ENCODE data around the gene MEF2D.

The MEF2D gene

GRCh38 chr1:156544592-156545102 is 44.1 kb upstream of the MEF2D start:
- Histone ChIP-seq H3K4me3 (ENCODE audit: low read length, poor library complexity, severe bottlenecking) (no peak overlapping the region), H3K4me1 (ENCODE audit: insufficient read depth, low read length, poor library complexity, severe bottlenecking) (peaks cover 5% of the 10 kb centered on the region), H4K20me1 (ENCODE audit: insufficient read depth, low read length, poor library complexity, severe bottlenecking) (no peaks in the 10 kb centered on the region), H3K9me3 (ENCODE audit: insufficient read depth, low read depth, low read length) (no peaks in the 10 kb centered on the region), H3K36me3 (ENCODE audit: insufficient read depth, low read length) (peaks cover 10% of the 10 kb centered on the region; the same call in 1 of the 2 replicates), H3K9ac (ENCODE audit: low read depth, low read length, poor library complexity, severe bottlenecking) (no peak overlapping the region), H3K27me3 (ENCODE audit: insufficient read depth, low read length, poor library complexity, severe bottlenecking) (no peaks in the 10 kb centered on the region), H3K9me2 (replicated peaks; ENCODE audit: low read depth, low read length) (no peaks in the 10 kb centered on the region), H3K4me2 (ENCODE audit: low read depth, low read length, poor library complexity, severe bottlenecking) (no peak overlapping the region), H3F3A (ENCODE audit: low read depth) (no peaks in the 10 kb centered on the region), H2AFZ (ENCODE audit: low read length) (no peak overlapping the region), H3K79me2 (ENCODE audit: insufficient read depth, low read length) (no peaks in the 10 kb centered on the region)
- TF ChIP-seq CTCF (conservative IDR thresholded peaks at IDR 0.05; ENCODE audit: low read length) (no peak), EZH2phosphoT487 (IDR thresholded peaks at IDR 0.05; ENCODE audit: borderline replicate concordance) (no peak)

- Histone ChIP-seq H3K9me2 (replicated peaks; ENCODE audit: low read depth, low read length) (no peaks in the 10 kb centered on the region), H3K9me3 (ENCODE audit: insufficient read depth, low read depth, low read length) (no peaks in the 10 kb centered on the region), H3K36me3 (ENCODE audit: insufficient read depth, low read length) (peaks cover 17% of the 10 kb centered on the region; the same call in 1 of the 2 replicates), H3K27me3 (ENCODE audit: insufficient read depth, low read length, poor library complexity, severe bottlenecking) (no peaks in the 10 kb centered on the region), H3K9ac (ENCODE audit: low read depth, low read length, poor library complexity, severe bottlenecking) (no peak overlapping the region), H3K4me1 (ENCODE audit: insufficient read depth, low read length, poor library complexity, severe bottlenecking) (peaks cover 5% of the 10 kb centered on the region), H4K20me1 (ENCODE audit: insufficient read depth, low read length, poor library complexity, severe bottlenecking) (no peaks in the 10 kb centered on the region), H3K4me3 (ENCODE audit: low read length, poor library complexity, severe bottlenecking) (no peak overlapping the region), H3F3A (ENCODE audit: low read depth) (no peaks in the 10 kb centered on the region), H3K4me2 (ENCODE audit: low read depth, low read length, poor library complexity, severe bottlenecking) (no peak overlapping the region), H3K79me2 (ENCODE audit: insufficient read depth, low read length) (no peaks in the 10 kb centered on the region), H2AFZ (ENCODE audit: low read length) (no peak overlapping the region)
- TF ChIP-seq EZH2phosphoT487 (IDR thresholded peaks at IDR 0.05; ENCODE audit: borderline replicate concordance) = no peak
- TF ChIP-seq CTCF (conservative IDR thresholded peaks at IDR 0.05; ENCODE audit: low read length) = no peak
These were observed 42.5 kb upstream of the MEF2D start for GRCh38 chr1:156543066-156543465.

- H3K36me3 ChIP-seq (ENCODE audit: insufficient read depth, low read length) = peaks cover 10% of the 10 kb centered on the region; the same call in 1 of the 2 replicates
- TF ChIP-seq EZH2phosphoT487 (IDR thresholded peaks at IDR 0.05; ENCODE audit: borderline replicate concordance) (no peak), CTCF (conservative IDR thresholded peaks at IDR 0.05; ENCODE audit: low read length) (no peak)
These were observed 40.4 kb upstream of the MEF2D start for GRCh38 chr1:156540955-156541354.

More at GRCh38 chr1:156540955-156541354, 40.4 kb upstream of the MEF2D start:
- no peak overlapping the region for H3K4me2 ChIP-seq (ENCODE audit: low read depth, low read length, poor library complexity, severe bottlenecking)
- no peaks in the 10 kb centered on the region for H3F3A ChIP-seq (ENCODE audit: low read depth)
- H3K9me2 ChIP-seq (replicated peaks; ENCODE audit: low read depth, low read length) = no peaks in the 10 kb centered on the region
- no peak overlapping the region for H2AFZ ChIP-seq (ENCODE audit: low read length)
- no peak overlapping the region for H3K4me3 ChIP-seq (ENCODE audit: low read length, poor library complexity, severe bottlenecking)
- no peaks in the 10 kb centered on the region for H3K79me2 ChIP-seq (ENCODE audit: insufficient read depth, low read length)
- H3K4me1 ChIP-seq (ENCODE audit: insufficient read depth, low read length, poor library complexity, severe bottlenecking) = peaks cover 5% of the 10 kb centered on the region
- no peaks in the 10 kb centered on the region for H3K27me3 ChIP-seq (ENCODE audit: insufficient read depth, low read length, poor library complexity, severe bottlenecking)
- no peaks in the 10 kb centered on the region for H3K9me3 ChIP-seq (ENCODE audit: insufficient read depth, low read depth, low read length)
- H4K20me1 ChIP-seq (ENCODE audit: insufficient read depth, low read length, poor library complexity, severe bottlenecking) = no peaks in the 10 kb centered on the region
- H3K9ac ChIP-seq (ENCODE audit: low read depth, low read length, poor library complexity, severe bottlenecking) = no peak overlapping the region
